ENCODE measurements around the gene KCNK10.

Gene KCNK10

GRCh38 chr14:88137327-88137726 is 185.7 kb downstream of the KCNK10 start:
- ChIA-PET POLR2A (no interaction called here), CTCF (no interaction called here)
- no peak overlapping the region for H3K27ac ChIP-seq (ENCODE audit: extremely low read depth, low read depth, low read length)
- no peaks in the 10 kb centered on the region for H3K9me3 ChIP-seq (ENCODE audit: control insufficient read depth, insufficient read depth, low read depth, low read length)
- TF ChIP-seq ZSCAN23 (tag by site-specific recombination; IDR thresholded peaks at IDR 0.05): no peak
- TF ChIP-seq ZNF707 (tag by site-specific recombination; IDR thresholded peaks at IDR 0.05): no peak
- TF ChIP-seq ZIC2 (tag by site-specific recombination; IDR thresholded peaks at IDR 0.05): no peak
- TF ChIP-seq, protein P1, sequence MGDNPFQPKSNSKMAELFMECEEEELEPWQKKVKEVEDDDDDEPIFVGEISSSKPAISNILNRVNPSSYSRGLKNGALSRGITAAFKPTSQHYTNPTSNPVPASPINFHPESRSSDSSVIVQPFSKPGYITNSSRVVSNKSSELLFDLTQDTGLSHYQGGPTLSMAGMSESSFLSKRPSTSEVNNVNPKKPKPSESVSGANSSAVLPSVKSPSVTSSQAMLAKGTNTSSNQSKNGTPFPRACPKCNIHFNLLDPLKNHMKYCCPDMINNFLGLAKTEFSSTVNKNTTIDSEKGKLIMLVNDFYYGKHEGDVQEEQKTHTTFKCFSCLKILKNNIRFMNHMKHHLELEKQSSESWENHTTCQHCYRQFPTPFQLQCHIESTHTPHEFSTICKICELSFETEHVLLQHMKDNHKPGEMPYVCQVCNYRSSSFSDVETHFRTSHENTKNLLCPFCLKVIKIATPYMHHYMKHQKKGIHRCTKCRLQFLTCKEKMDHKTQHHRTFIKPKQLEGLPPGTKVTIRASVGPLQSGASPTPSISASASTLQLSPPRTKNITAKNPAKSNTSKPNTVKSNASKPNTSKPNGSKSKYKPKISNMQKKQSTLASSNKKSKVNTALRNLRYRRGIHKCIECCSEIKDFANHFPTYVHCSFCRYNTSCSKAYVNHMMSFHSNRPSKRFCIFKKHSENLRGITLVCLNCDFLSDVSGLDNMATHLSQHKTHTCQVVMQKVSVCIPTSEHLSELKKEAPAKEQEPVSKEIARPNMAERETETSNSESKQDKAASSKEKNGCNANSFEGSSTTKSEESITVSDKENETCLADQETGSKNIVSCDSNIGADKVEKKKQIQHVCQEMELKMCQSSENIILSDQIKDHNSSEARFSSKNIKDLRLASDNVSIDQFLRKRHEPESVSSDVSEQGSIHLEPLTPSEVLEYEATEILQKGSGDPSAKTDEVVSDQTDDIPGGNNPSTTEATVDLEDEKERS (tag by site-specific recombination; IDR thresholded peaks at IDR 0.05): no peak
- no peak for TF ChIP-seq ZNF701 (tag by site-specific recombination; IDR thresholded peaks at IDR 0.05)
- no peak for TF ChIP-seq KLF1 (tag by site-specific recombination; IDR thresholded peaks at IDR 0.05)
- TF ChIP-seq ZNF248 (tag by site-specific recombination; IDR thresholded peaks at IDR 0.05): no peak
- no peak for TF ChIP-seq ZNF768 (tag by site-specific recombination; IDR thresholded peaks at IDR 0.05)
- TF ChIP-seq GLI4 (tag by site-specific recombination; IDR thresholded peaks at IDR 0.05): no peak
- no peak for TF ChIP-seq RBAK (tag by site-specific recombination; IDR thresholded peaks at IDR 0.05)
- no peak for TF ChIP-seq ZNF776 (tag by site-specific recombination; IDR thresholded peaks at IDR 0.05; ENCODE audit: borderline replicate concordance)
- no peak for TF ChIP-seq SP3 (tag by site-specific recombination; IDR thresholded peaks at IDR 0.05)
- no peak for TF ChIP-seq SETDB1 (IDR thresholded peaks at IDR 0.05; ENCODE audit: insufficient read length, low read length)
- no peak for TF ChIP-seq GLIS1 (tag by site-specific recombination; IDR thresholded peaks at IDR 0.05)
- TF ChIP-seq, protein P2, sequence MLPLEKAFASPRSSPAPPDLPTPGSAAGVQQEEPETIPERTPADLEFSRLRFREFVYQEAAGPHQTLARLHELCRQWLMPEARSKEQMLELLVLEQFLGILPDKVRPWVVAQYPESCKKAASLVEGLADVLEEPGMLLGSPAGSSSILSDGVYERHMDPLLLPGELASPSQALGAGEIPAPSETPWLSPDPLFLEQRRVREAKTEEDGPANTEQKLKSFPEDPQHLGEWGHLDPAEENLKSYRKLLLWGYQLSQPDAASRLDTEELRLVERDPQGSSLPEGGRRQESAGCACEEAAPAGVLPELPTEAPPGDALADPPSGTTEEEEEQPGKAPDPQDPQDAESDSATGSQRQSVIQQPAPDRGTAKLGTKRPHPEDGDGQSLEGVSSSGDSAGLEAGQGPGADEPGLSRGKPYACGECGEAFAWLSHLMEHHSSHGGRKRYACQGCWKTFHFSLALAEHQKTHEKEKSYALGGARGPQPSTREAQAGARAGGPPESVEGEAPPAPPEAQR (tag by site-specific recombination; IDR thresholded peaks at IDR 0.05): no peak
- no peak for TF ChIP-seq MEIS1 (CRISPR knock-in tag; IDR thresholded peaks at IDR 0.05; ENCODE audit: borderline replicate concordance)
- TF ChIP-seq ZNF747 (tag by site-specific recombination; IDR thresholded peaks at IDR 0.05): no peak
- no peak for TF ChIP-seq ZNF549 (tag by site-specific recombination; IDR thresholded peaks at IDR 0.05)
- TF ChIP-seq ZBTB17 (tag by site-specific recombination; IDR thresholded peaks at IDR 0.05): no peak
- TF ChIP-seq ZNF664 (tag by site-specific recombination; IDR thresholded peaks at IDR 0.05): no peak
- H3K4me1 ChIP-seq (ENCODE audit: control insufficient read depth, insufficient read depth, low read length): no peaks in the 10 kb centered on the region
- H3K4me3 ChIP-seq (ENCODE audit: low read depth, low read length): no peak overlapping the region
- H3K36me3 ChIP-seq (ENCODE audit: control insufficient read depth in 2 of 2, insufficient read depth in 1 of 2, low read length in 2 of 2): no peaks in the 10 kb centered on the region

Measured in HEK293 (cell line).